NT2/D1 (cell line): ENCODE data around the gene RNASEH2C.

Experiments
- SUZ12 ChIP-seq: IDR thresholded peaks from 2 replicates; pipeline ENCODE4 v1.6.1; 2011; ENCODE audit not compliant: insufficient read length, insufficient read depth; ENCODE audit errors: extremely low read depth
- YY1 ChIP-seq: IDR thresholded peaks from 2 replicates; pipeline ENCODE4 v1.6.1; 2011; ENCODE audit not compliant: insufficient read length, insufficient read depth
- ZNF274 ChIP-seq: IDR thresholded peaks from 2 replicates; pipeline ENCODE4 v1.6.1; 2011; ENCODE audit warnings: mild to moderate bottlenecking, low read depth, low read length

DNA sequence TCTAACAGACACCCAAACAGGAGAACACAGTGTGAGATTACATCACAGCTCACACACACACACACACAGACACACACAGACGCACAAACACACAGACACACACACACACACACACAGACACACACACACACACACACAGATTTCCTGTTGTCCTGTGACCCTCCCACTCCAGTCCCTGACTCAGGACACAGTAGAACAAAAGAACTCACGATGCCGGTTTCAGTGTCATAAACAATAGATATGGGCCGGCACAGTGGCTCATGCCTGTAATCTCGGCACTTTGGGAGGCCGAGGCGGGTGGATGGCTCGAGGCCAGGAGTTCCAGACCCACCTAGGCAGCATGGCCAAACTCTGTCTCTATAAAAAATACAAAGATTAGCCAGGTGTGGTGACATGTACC lies 22.4 kb downstream of the RNASEH2C start:
- TF ChIP-seq ZNF274 (no peak), YY1 (no peak), SUZ12 (no peak)
